HepG2 (cell line): Measurements from ENCODE around the gene VSX1. TPM values are rescaled to one million over a fixed set of nuclear protein-coding genes. Genes with fewer than 3 reads are reported as not detected.

Experiments
- ATAC-seq: fragments of 200-7000 bp; cut with Tn5 transposase; 3 replicates; pipeline ENCODE4 v1.9.1; 2020; ENCODE audit warnings: mild to moderate bottlenecking, moderate library complexity
- BruUV-seq: library from RNA; stranded (reverse); fragments of 400-500 nt; replicated peaks from 2 replicates; lab custom pipeline; 2021; lab: Mats Ljungman, UMichigan
- CTCF ChIA-PET: fragments of 300-600 bp; formaldehyde crosslinking; extraction: SDS; loops from one replicate; lab custom pipeline; 2021; ENCODE audit warnings: low total read pairs, inconsistent platforms, low intra/inter-chr PET ratio; lab: Yijun Ruan, JAX
- POLR2A ChIA-PET: fragments of 350-600 bp; sonication (Branson Sonifier 250); formaldehyde crosslinking; loops from one replicate; lab custom pipeline; 2020; ENCODE audit warnings: antibody characterized with exemption, inconsistent platforms; lab: Yijun Ruan, JAX
- DNase-seq: peaks from one replicate; pipeline ENCODE4 v3.0.0-alpha.2; 2015; ENCODE audit warnings: low spot score
- FAIRE-seq: peaks from 3 replicates; lab custom pipeline; 2011; peaks lifted over from hg19 to GRCh38; lab: Jason Lieb, UNC
- H2AFZ ChIP-seq: one replicate; pipeline ENCODE4 v1.6.1; 2011; ENCODE audit warnings: low read length, inconsistent platforms
- H3K27ac ChIP-seq: fragments of 300-600 bp; 3 replicates; pipeline ENCODE4 v1.8.0; 2011; ENCODE audit warnings: mixed run types, mild to moderate bottlenecking, mixed read lengths, low read length, inconsistent platforms; ENCODE audit not compliant: insufficient read depth; ENCODE audit errors: extremely low read length
- H3K27me3 ChIP-seq, 2 experiments: fragments of 200-600 bp in 1 of 2; 2 replicates in 1 of 2; 3 replicates in 1 of 2; pipeline versions ENCODE4 v1.6.0 to v1.8.0; 2011; ENCODE audit warnings: low read length in 2 of 2, mild to moderate bottlenecking in 2 of 2, moderate library complexity in 2 of 2, inconsistent platforms in 1 of 2; ENCODE audit not compliant: insufficient read depth in 2 of 2, control insufficient read depth in 1 of 2
- H3K36me3 ChIP-seq, 2 experiments: fragments of 200-600 bp in 1 of 2; replicated peaks in 1 of 2; 2 replicates in 1 of 2; 3 replicates in 1 of 2; pipeline versions ENCODE4 v1.5.1 to v1.8.0; 2011; ENCODE audit warnings: low read length in 2 of 2, inconsistent platforms in 1 of 2; ENCODE audit not compliant: insufficient read depth in 2 of 2, control insufficient read depth in 1 of 2
- H3K4me1 ChIP-seq: 2 replicates; pipeline ENCODE4 v1.5.1; 2012; ENCODE audit warnings: low read length, inconsistent platforms; ENCODE audit not compliant: insufficient read depth
- H3K4me2 ChIP-seq: 2 replicates; pipeline ENCODE4 v1.6.0; 2011; ENCODE audit warnings: low read depth, low read length, inconsistent platforms
- H3K4me3 ChIP-seq, 3 experiments: fragments of 200-600 bp in 1 of 3; sonication (generic), shearing (Covaris generic) in 1 of 3; replicated peaks in 1 of 3; 2 replicates each; pipeline ENCODE4 v1.5.1; 2011 to 2016; ENCODE audit warnings: low read length in 3 of 3, inconsistent platforms in 2 of 3, low read depth in 2 of 3, mild to moderate bottlenecking in 2 of 3, control low read depth in 1 of 3, mixed read lengths in 1 of 3; ENCODE audit not compliant: insufficient read depth in 1 of 3
- H3K79me2 ChIP-seq: one replicate; pipeline ENCODE4 v1.6.1; 2011; ENCODE audit warnings: low read length, inconsistent platforms; ENCODE audit not compliant: insufficient read depth
- H3K9ac ChIP-seq: 2 replicates; pipeline ENCODE4 v1.6.0; 2011; ENCODE audit warnings: mild to moderate bottlenecking, low read depth, low read length, inconsistent platforms; ENCODE audit not compliant: insufficient read depth
- H3K9me3 ChIP-seq: 2 replicates; pipeline ENCODE4 v1.5.1; 2012; ENCODE audit warnings: mild to moderate bottlenecking, low read length
- H4K20me1 ChIP-seq: 2 replicates; pipeline ENCODE4 v1.6.0; 2011; ENCODE audit warnings: inconsistent platforms, mild to moderate bottlenecking, low read length, moderate library complexity; ENCODE audit not compliant: insufficient read depth
- AHR ChIP-seq: IDR thresholded peaks from 2 replicates; pipeline ENCODE4 v1.6.1; 2018; ENCODE audit warnings: missing genetic modification reagents, missing compliant biosample characterization
- HNF1A ChIP-seq, 2 experiments: sonication (generic) in 1 of 2; formaldehyde crosslinking in 1 of 2; IDR thresholded peaks; 2 replicates each; pipeline versions ENCODE4 v1.4.0 to v1.6.1; 2016 to 2020; ENCODE audit warnings: borderline replicate concordance in 1 of 2, low read depth in 1 of 2, mild to moderate bottlenecking in 1 of 2, missing genetic modification reagents in 1 of 2
- MBNL3 ChIP-seq: fragments of 250-450 bp; sonication (Bioruptor Pico); conservative IDR thresholded peaks from 2 replicates; pipeline ENCODE4 v1.8.0; 2022; ENCODE audit warnings: mild to moderate bottlenecking, inconsistent platforms
- NPAS2 ChIP-seq: sonication (generic); formaldehyde crosslinking; IDR thresholded peaks from 2 replicates; pipeline ENCODE4 v1.8.0; 2022; ENCODE audit warnings: mild to moderate bottlenecking, missing genetic modification reagents, borderline replicate concordance
- PITX1 ChIP-seq: sonication (generic); formaldehyde crosslinking; IDR thresholded peaks from 2 replicates; pipeline ENCODE4 v1.5.1; 2020; ENCODE audit warnings: mild to moderate bottlenecking, missing genetic modification reagents
- RARG ChIP-seq: sonication (generic); formaldehyde crosslinking; IDR thresholded peaks from 2 replicates; pipeline ENCODE4 v1.4.0; 2020; ENCODE audit warnings: low read depth, mild to moderate bottlenecking, missing genetic modification reagents
- SALL1 ChIP-seq: sonication (generic); formaldehyde crosslinking; IDR thresholded peaks from 2 replicates; pipeline ENCODE4 v1.8.0; 2022; ENCODE audit warnings: mild to moderate bottlenecking, missing genetic modification reagents
- SMAD9 ChIP-seq: sonication (generic); formaldehyde crosslinking; IDR thresholded peaks from 2 replicates; pipeline ENCODE4 v1.5.1; 2020; ENCODE audit warnings: mild to moderate bottlenecking, missing genetic modification reagents
- WGBS: methylation state at CpG from one replicate; pipeline ENCODE4 v1.1.6; 2017; ENCODE audit warnings: low lambda C conversion rate; 5-methylcytosine and 5-hydroxymethylcytosine counted together
- in situ Hi-C: cut with HindIII; loops from 2 replicates; pipeline ENCODE4 v1.10.0; 2017; ENCODE audit warnings: low pct_unique_long_range_greater_than_20kb; ENCODE audit not compliant: extremely low pct_ligation_motif_present
- intact Hi-C: fragments of 100-400 bp; cut with micrococcal nuclease; formaldehyde crosslinking; loops from one replicate; pipeline ENCODE4 v1.10.0; 2022; ENCODE audit not compliant: unreplicated experiment
- polyA plus RNA-seq, 8 experiments: library from polyadenylated mRNA; depleted of rRNA in 3 of 8; stranded (reverse) in 7 of 8; unstranded in 1 of 8; fragments of >200 nt; fragmentation: Illumina TruSeq in 4 of 8; extraction: Trizol in 4 of 8; gene quantifications; 2 replicates each; pipeline versions ENCODE4 v1.2.1 to v1.2.3, GENCODE V29; 2011 to 2016; ENCODE audit warnings: low read depth in 4 of 8, missing spikeins in 1 of 8, mixed read lengths in 1 of 8; ENCODE audit not compliant: insufficient read depth in 1 of 8
- total RNA-seq, 5 experiments: library from RNA; depleted of rRNA; stranded (reverse); fragments of >200 nt; fragmentation: Illumina TruSeq; extraction: Trizol; gene quantifications; 2 replicates each; pipeline ENCODE4 v1.2.3, GENCODE V29; 2016; ENCODE audit warnings: low read depth in 1 of 5

VSX1 gene
- total and polyA plus RNA-seq, 2 of the 13 experiments (the other 11 are each of a cell fraction or from before 2014, with no cell fraction given): 0.04 TPM; not detected in 1

GRCh38 chr20:25129428-25129827 is 47.5 kb upstream of the VSX1 start:
- ATAC-seq: no peak; the same call in 2 of the 3 replicates
- no TSS peak for BruUV-seq
- peaks cover 2 to 30% of the 10 kb centered on the region in 2 experiments; a peak in 4 of 5 replicates for H3K27me3 ChIP-seq
- DNase-seq: no peak
- intact Hi-C loops: no loop called here
- no peaks in the 10 kb centered on the region for H4K20me1 ChIP-seq
- H3K79me2 ChIP-seq: no peaks in the 10 kb centered on the region
- no peak overlapping the region for H3K4me3 ChIP-seq
- no peaks in the 10 kb centered on the region for H3K9me3 ChIP-seq
- in situ Hi-C loops: no loop called here
- ChIA-PET CTCF (no interaction called here), POLR2A (no interaction called here)
- H3K4me1 ChIP-seq: no peaks in the 10 kb centered on the region
- H3K36me3 ChIP-seq: no peaks in the 10 kb centered on the region
- WGBS: 65% methylated on average over 6 of the region's 6 CpGs
- no peak overlapping the region for H3K9ac ChIP-seq
- H3K27ac ChIP-seq: no peak overlapping the region
- H3K4me2 ChIP-seq: no peak overlapping the region
- FAIRE-seq: no peak
- 0 out of 2 replicates have a peak, but pooled peaks have one; percentile 14 for TF ChIP-seq AHR (CRISPR knock-in tag)
- no peak for TF ChIP-seq RARG (CRISPR knock-in tag)
- no peak overlapping the region for H2AFZ ChIP-seq

DNA sequence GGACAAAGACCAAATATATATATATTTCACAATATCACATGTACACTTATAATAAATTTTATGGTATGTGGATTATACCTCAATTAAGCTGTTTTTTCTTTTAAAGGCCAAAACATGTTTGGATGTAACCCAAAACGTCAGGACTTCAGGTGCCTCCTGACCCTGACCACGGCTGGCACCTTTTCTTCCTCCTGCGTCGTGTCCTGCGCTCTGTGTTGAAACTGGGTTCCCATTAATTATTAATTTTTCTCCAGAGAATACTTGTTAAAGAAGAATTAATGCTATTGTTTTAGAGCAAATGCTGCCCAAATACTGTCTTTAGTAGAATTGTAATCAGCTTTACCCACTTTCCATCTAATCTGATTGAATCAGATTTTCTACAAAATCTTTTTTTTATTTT is 46.7 kb upstream of the VSX1 start:
- intact Hi-C loops (no loop called here), in situ Hi-C loops (no loop called here)
- ChIA-PET CTCF (no interaction called here), POLR2A (no interaction called here)
- no peak overlapping the region for H2AFZ ChIP-seq
- H3K9ac ChIP-seq: no peak overlapping the region
- no peak overlapping the region for H3K4me2 ChIP-seq
- no peak for FAIRE-seq
- H4K20me1 ChIP-seq: no peaks in the 10 kb centered on the region
- no TSS peak for BruUV-seq
- no peak for DNase-seq
- 10% methylated on average over 5 of the region's 5 CpGs for WGBS
- no peaks in the 10 kb centered on the region for H3K9me3 ChIP-seq
- H3K27ac ChIP-seq: no peak overlapping the region
- no peak for ATAC-seq
- no peaks in the 10 kb centered on the region for H3K36me3 ChIP-seq
- H3K27me3 ChIP-seq: peaks cover under 1 to 24% of the 10 kb centered on the region in 2 experiments; a peak in 4 of 5 replicates
- no peaks in the 10 kb centered on the region for H3K79me2 ChIP-seq
- no peak overlapping the region for H3K4me3 ChIP-seq
- no peak for TF ChIP-seq PITX1 (CRISPR knock-in tag)
- TF ChIP-seq SALL1 (CRISPR knock-in tag): no peak
- no peak for TF ChIP-seq NPAS2 (CRISPR knock-in tag)
- TF ChIP-seq MBNL3 (CRISPR knock-in tag): no peak
- TF ChIP-seq SMAD9 (CRISPR knock-in tag): no peak
- TF ChIP-seq HNF1A (IDR thresholded peaks at IDR 0.05; ENCODE audit: low read depth): 0 out of 2 replicates have a peak, but pooled peaks have one; percentile 22
- TF ChIP-seq HNF1A (CRISPR knock-in tag; IDR thresholded peaks at IDR 0.05; ENCODE audit: borderline replicate concordance): no peak
- TF ChIP-seq, all 625 proteins: peak for 1
- H3K4me1 ChIP-seq: no peaks in the 10 kb centered on the region
